HepG2 (cell line): ENCODE data around the gene ENTPD6. TPM values are rescaled to one million over a fixed set of nuclear protein-coding genes. Genes with fewer than 3 reads are reported as not detected.

Source experiments
- BORCS8-MEF2B ChIP-seq: sonication (generic); formaldehyde crosslinking; IDR thresholded peaks from 2 replicates; pipeline ENCODE4 v1.8.0; 2022; ENCODE audit warnings: mild to moderate bottlenecking, missing genetic modification reagents
- ERF ChIP-seq: IDR thresholded peaks from 2 replicates; pipeline ENCODE4 v1.6.1; 2018; ENCODE audit warnings: missing biosample characterization, missing genetic modification reagents
- GATAD2A ChIP-seq: IDR thresholded peaks from 2 replicates; pipeline ENCODE4 v1.6.1; 2016
- GLI4 ChIP-seq: sonication (generic); formaldehyde crosslinking; IDR thresholded peaks from 2 replicates; pipeline ENCODE4 v1.5.1; 2020; ENCODE audit warnings: missing genetic modification reagents, mild to moderate bottlenecking, moderate library complexity, borderline replicate concordance
- HOXA5 ChIP-seq: sonication (generic); formaldehyde crosslinking; IDR thresholded peaks from 2 replicates; pipeline ENCODE4 v1.4.0; 2020; ENCODE audit warnings: missing genetic modification reagents
- MED1 ChIP-seq: sonication (generic); formaldehyde crosslinking; IDR thresholded peaks from 2 replicates; pipeline ENCODE4 v1.4.0; 2020; ENCODE audit warnings: missing genetic modification reagents
- MED13 ChIP-seq: sonication (generic); formaldehyde crosslinking; IDR thresholded peaks from 2 replicates; pipeline ENCODE4 v1.5.0; 2020; ENCODE audit warnings: missing genetic modification reagents
- MEIS1 ChIP-seq: sonication (generic); formaldehyde crosslinking; IDR thresholded peaks from 2 replicates; pipeline ENCODE4 v1.9.0; 2021; ENCODE audit warnings: mild to moderate bottlenecking, missing genetic modification reagents, moderate library complexity, borderline replicate concordance
- PHB2 ChIP-seq: fragments of 450-650 bp; IDR thresholded peaks from 2 replicates; pipeline ENCODE4 v1.6.1; 2018; ENCODE audit not compliant: partially characterized antibody
- RFX5 ChIP-seq: IDR thresholded peaks from 2 replicates; pipeline ENCODE4 v1.6.1; 2011; ENCODE audit warnings: low read depth, low read length, improper control_type of control experiment
- ZBTB7B ChIP-seq: sonication (generic); formaldehyde crosslinking; IDR thresholded peaks from 2 replicates; pipeline ENCODE4 v1.4.0; 2020; ENCODE audit warnings: missing genetic modification reagents
- ZC3H4 ChIP-seq: sonication (generic); formaldehyde crosslinking; IDR thresholded peaks from 2 replicates; pipeline ENCODE4 v1.4.0; 2020; ENCODE audit warnings: missing genetic modification reagents, borderline replicate concordance
- ZFP37 ChIP-seq: sonication (generic); formaldehyde crosslinking; IDR thresholded peaks from 2 replicates; pipeline ENCODE4 v1.4.0; 2020; ENCODE audit warnings: missing genetic modification reagents, borderline replicate concordance
- ZNF121 ChIP-seq: sonication (generic); formaldehyde crosslinking; IDR thresholded peaks from 2 replicates; pipeline ENCODE4 v1.5.0; 2020; ENCODE audit warnings: mild to moderate bottlenecking, missing genetic modification reagents
- ZNF792 ChIP-seq: IDR thresholded peaks from 2 replicates; pipeline ENCODE4 v1.6.1; 2016
- ZNF883 ChIP-seq: sonication (generic); formaldehyde crosslinking; IDR thresholded peaks from 2 replicates; pipeline ENCODE4 v1.5.1; 2020; ENCODE audit warnings: mild to moderate bottlenecking, missing genetic modification reagents; ENCODE audit errors: not compliant biosample characterization
- polyA plus RNA-seq, 8 experiments: library from polyadenylated mRNA; depleted of rRNA in 3 of 8; stranded (reverse) in 7 of 8; unstranded in 1 of 8; fragments of >200 nt; fragmentation: Illumina TruSeq in 4 of 8; extraction: Trizol in 4 of 8; gene quantifications; 2 replicates each; pipeline versions ENCODE4 v1.2.1 to v1.2.3, GENCODE V29; 2011 to 2016; ENCODE audit warnings: low read depth in 4 of 8, missing spikeins in 1 of 8, mixed read lengths in 1 of 8; ENCODE audit not compliant: insufficient read depth in 1 of 8
- total RNA-seq, 5 experiments: library from RNA; depleted of rRNA; stranded (reverse); fragments of >200 nt; fragmentation: Illumina TruSeq; extraction: Trizol; gene quantifications; 2 replicates each; pipeline ENCODE4 v1.2.3, GENCODE V29; 2016; ENCODE audit warnings: low read depth in 1 of 5
- TF ChIP-seq, protein P1 (sequence below): sonication (generic); formaldehyde crosslinking; IDR thresholded peaks from 2 replicates; pipeline ENCODE4 v1.5.0; 2020; ENCODE audit warnings: missing genetic modification reagents, mild to moderate bottlenecking, borderline replicate concordance
- TF ChIP-seq, protein P2 (sequence below): sonication (generic); formaldehyde crosslinking; conservative IDR thresholded peaks from 2 replicates; pipeline ENCODE4 v1.4.0; 2020; ENCODE audit warnings: missing genetic modification reagents
- TF ChIP-seq, protein P3 (sequence below): sonication (generic); formaldehyde crosslinking; IDR thresholded peaks from 2 replicates; pipeline ENCODE4 v1.8.1; 2023; ENCODE audit warnings: mild to moderate bottlenecking, missing genetic modification reagents
- TF ChIP-seq, protein P4 (sequence below): sonication (generic); formaldehyde crosslinking; IDR thresholded peaks from 2 replicates; pipeline ENCODE4 v1.5.1; 2020; ENCODE audit warnings: mild to moderate bottlenecking, moderate library complexity, missing genetic modification reagents

ENTPD6 gene
- total and polyA plus RNA-seq, 2 of the 13 experiments (the other 11 are each of a cell fraction or from before 2014, with no cell fraction given): 164 to 172 TPM

DNA sequence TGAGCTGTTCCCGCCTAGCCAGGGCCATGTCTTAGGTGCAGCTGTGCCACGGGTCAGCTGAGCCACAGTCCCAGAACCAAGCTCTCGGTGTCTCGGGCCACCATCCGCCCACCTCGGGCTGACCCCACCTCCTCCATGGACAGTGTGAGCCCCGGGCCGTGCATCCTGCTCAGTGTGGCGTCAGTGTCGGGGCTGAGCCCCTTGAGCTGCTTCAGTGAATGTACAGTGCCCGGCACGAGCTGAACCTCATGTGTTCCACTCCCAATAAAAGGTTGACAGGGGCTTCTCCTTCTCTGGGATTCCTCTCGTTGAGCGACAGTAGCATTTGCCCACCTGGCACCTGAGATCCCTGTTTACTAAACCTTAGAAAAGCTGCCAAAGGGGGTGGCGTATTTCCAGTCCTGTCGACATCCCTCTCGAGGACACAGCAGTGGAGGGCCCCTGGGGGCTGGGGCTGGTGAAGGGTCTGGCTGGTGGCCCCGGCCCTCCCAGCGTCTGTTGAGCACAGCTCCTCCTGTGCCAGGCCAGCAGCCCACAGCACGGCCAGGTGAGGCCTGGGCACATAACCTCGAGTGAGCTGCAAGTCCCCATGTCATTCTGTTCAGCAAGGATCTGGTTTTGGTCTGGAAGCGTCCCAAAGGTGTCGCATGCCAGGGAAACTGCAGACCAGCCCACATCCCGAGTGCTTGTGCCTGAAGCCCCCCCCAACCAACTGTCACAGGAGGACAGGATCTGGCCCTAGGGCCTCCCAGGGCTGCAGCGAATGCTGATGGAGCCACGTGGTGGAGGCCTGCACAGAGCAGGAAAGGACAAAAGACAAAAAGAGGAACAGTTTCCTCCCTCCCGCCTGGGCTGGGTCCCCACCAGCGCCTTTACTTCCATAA lies 31.2 kb downstream of the ENTPD6 start (continued):
- TF ChIP-seq ZFP37 (0 out of 2 replicates have a peak, but pooled peaks have one; percentile 55), RFX5 (no peak), MED1 (CRISPR knock-in tag) (peak; percentile 62; the same call in 1 of the 2 replicates), GLI4 (CRISPR knock-in tag) (peak; percentile 35; the same call in 1 of the 2 replicates), MED13 (CRISPR knock-in tag) (0 out of 2 replicates have a peak, but pooled peaks have one; percentile 29), GATAD2A (CRISPR knock-in tag) (0 out of 2 replicates have a peak, but pooled peaks have one; percentile 36), PHB2 (no peak), ZBTB7B (CRISPR knock-in tag) (peak; percentile 52), HOXA5 (CRISPR knock-in tag) (peak; percentile 61), ZC3H4 (CRISPR knock-in tag) (no peak), ZNF792 (CRISPR knock-in tag) (peak; percentile 84; the same call in 1 of the 2 replicates), ZNF883 (CRISPR knock-in tag) (peak; percentile 92), MEIS1 (peak; percentile 95; the same call in 1 of the 2 replicates), ERF (CRISPR knock-in tag) (peak; percentile 73; the same call in 1 of the 2 replicates), ZNF121 (CRISPR knock-in tag) (peak; percentile 76), BORCS8-MEF2B (CRISPR knock-in tag) (peak; percentile 64; the same call in 1 of the 2 replicates)
- TF ChIP-seq, protein P1, sequence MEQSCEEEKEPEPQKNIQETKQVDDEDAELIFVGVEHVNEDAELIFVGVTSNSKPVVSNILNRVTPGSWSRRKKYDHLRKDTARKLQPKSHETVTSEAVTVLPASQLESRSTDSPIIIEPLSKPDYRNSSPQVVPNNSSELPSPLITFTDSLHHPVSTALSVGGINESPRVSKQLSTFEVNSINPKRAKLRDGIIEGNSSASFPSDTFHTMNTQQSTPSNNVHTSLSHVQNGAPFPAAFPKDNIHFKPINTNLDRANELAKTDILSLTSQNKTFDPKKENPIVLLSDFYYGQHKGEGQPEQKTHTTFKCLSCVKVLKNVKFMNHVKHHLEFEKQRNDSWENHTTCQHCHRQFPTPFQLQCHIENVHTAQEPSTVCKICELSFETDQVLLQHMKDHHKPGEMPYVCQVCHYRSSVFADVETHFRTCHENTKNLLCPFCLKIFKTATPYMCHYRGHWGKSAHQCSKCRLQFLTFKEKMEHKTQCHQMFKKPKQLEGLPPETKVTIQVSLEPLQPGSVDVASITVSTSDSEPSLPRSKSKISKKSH (CRISPR knock-in tag): no peak; the same call in 1 of the 2 replicates
- TF ChIP-seq, protein P2, sequence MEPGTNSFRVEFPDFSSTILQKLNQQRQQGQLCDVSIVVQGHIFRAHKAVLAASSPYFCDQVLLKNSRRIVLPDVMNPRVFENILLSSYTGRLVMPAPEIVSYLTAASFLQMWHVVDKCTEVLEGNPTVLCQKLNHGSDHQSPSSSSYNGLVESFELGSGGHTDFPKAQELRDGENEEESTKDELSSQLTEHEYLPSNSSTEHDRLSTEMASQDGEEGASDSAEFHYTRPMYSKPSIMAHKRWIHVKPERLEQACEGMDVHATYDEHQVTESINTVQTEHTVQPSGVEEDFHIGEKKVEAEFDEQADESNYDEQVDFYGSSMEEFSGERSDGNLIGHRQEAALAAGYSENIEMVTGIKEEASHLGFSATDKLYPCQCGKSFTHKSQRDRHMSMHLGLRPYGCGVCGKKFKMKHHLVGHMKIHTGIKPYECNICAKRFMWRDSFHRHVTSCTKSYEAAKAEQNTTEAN (CRISPR knock-in tag): no peak
- TF ChIP-seq, protein P3, sequence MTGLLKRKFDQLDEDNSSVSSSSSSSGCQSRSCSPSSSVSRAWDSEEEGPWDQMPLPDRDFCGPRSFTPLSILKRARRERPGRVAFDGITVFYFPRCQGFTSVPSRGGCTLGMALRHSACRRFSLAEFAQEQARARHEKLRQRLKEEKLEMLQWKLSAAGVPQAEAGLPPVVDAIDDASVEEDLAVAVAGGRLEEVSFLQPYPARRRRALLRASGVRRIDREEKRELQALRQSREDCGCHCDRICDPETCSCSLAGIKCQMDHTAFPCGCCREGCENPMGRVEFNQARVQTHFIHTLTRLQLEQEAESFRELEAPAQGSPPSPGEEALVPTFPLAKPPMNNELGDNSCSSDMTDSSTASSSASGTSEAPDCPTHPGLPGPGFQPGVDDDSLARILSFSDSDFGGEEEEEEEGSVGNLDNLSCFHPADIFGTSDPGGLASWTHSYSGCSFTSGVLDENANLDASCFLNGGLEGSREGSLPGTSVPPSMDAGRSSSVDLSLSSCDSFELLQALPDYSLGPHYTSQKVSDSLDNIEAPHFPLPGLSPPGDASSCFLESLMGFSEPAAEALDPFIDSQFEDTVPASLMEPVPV (CRISPR knock-in tag): no peak
- TF ChIP-seq, protein P4, sequence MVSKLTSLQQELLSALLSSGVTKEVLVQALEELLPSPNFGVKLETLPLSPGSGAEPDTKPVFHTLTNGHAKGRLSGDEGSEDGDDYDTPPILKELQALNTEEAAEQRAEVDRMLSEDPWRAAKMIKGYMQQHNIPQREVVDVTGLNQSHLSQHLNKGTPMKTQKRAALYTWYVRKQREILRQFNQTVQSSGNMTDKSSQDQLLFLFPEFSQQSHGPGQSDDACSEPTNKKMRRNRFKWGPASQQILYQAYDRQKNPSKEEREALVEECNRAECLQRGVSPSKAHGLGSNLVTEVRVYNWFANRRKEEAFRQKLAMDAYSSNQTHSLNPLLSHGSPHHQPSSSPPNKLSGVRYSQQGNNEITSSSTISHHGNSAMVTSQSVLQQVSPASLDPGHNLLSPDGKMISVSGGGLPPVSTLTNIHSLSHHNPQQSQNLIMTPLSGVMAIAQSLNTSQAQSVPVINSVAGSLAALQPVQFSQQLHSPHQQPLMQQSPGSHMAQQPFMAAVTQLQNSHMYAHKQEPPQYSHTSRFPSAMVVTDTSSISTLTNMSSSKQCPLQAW (CRISPR knock-in tag): no peak
